HG03064 (cell line): Measurements from ENCODE around the gene C5orf46.
"Not testable (repeated sequence)": the region's sequence is repeated elsewhere in the genome, so short reads cannot be mapped to it uniquely, and the experiment has no call there.

ENCODE experiments used
- ATAC-seq: cut with Tn5 transposase; IDR thresholded peaks from one replicate; pipeline ENCODE4 v1.9.1; 2021; ENCODE audit warnings: low read depth; ENCODE audit not compliant: unreplicated experiment

The C5orf46 gene

DNA sequence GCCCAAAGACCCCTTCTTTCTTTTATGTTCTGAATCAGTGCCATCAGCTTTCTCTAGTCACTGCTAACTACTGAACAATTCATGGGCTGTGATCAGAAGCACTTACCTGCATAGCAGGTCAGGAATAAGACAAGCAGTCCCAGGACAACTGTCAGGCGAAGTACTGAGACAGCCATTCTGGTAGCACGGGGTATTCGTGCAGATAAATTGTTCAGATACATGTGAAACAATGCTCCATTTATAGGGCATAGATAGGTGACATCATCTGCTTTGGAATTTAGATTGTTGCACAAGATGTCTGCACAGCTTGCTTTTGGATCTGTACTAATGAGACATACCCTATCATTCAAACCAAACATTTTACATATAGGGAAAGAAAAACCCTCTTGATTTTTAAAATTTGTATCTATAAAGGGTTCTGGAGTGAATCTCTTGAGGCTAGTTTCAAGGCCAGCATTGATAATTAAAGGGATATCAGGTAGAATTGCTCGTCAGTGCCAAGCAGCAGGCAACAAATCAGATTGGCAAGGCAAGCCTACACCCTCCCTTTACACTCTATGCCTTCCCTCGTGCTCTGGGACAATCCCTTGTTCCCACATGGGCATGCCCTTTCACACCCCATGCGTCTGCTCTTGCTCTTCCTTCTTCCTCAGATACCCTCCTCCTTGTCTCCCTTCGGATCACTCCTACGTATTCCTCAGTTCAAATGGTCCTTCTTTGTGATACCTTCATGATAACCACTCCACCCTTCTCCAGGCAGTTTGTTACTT, at the start of gene C5orf46:
Gene C5orf46, minus strand, starts transcription at position 213 of the 770 bp plus-strand sequence. Its CDS starts 37 bp downstream, at position 176.
- ATAC-seq = no peak

DNA sequence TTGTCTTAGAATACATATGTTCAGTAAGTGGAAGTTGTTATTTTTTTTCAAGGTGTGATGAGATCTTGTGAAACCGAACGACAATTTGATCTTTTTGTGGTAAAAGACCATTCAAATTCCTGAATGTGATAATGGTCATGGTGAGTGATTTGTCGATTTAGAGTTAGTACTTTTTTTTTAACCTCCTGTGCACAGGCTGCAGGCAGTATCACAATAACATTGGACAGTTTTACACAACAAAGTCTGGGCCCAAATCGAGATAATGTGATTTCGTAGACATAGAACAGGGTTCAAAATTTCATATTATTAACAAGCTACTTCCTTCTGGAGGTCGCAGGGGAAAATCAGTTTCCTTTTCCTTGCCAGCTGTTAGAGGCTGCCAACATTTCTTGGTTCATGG, 48.6 kb upstream of the C5orf46 start:
- ATAC-seq = no peak

DNA sequence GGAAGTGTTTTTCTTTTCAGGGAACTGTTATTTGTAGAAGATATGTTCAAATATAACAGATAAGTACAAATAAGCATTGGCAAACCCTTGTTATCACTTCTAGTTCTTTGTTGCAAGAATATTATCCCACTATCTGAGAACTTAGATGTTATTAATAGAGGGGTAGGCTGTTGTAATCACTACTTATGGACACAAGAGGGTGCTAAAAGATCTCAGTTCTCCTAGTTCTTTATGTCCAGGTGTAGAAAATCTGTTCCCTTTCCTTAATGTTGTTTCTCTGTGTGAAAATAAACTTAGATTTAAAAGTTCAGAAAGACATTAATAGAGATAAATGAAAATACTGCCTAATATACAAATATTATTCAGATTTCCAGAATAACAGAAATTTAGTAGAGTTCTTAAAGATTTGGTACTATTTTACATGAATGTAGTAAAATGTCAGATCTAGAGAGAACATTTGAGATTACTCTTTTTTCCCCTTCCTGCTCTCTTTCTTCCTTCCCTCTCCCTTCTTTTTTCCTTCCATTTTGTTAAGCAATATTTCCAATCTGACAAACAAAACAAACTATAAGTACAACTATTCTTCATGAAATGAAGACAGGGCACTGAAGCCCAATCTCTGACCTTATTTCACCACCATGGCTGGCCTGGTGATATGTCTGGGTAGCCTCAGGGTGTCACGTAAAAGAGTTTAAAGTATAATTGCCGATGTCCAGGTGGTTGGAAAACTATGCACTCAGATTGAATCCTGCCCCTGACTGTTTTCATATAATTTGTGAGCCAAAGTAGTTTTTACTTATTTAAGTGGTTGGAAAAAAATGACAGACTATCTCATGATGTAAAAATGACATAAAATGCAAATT, 43.6 kb upstream of the C5orf46 start:
- ATAC-seq = peak; percentile 84

DNA sequence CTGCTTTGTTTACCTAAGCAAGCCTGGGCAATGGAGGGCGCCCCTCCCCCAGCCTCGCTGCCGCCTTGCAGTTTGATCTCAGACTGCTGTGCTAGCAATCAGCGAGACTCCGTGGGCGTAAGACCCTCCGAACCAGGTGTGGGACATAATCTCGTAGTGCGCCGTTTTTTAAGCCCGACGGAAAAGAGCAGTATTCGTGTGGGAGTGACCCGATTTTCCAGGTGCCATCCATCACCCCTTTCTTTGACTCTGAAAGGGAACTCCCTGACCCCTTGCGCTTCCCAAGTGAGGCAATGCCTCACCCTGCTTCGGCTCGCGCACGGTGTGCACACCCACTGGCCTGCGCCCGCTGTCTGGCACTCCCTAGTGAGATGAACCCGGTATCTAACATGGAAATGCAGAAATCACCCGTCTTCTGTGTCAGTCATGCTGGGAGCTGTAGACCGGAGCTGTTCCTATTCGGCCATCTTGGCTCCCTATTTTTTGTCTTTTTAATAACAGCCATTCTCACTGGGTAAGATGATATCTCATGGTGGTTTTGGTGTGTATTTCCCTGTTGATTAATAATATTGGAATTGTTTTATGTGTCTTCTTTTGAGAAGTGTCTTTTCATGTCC, 40.4 kb upstream of the C5orf46 start:
- not testable (repeated sequence) for ATAC-seq

DNA sequence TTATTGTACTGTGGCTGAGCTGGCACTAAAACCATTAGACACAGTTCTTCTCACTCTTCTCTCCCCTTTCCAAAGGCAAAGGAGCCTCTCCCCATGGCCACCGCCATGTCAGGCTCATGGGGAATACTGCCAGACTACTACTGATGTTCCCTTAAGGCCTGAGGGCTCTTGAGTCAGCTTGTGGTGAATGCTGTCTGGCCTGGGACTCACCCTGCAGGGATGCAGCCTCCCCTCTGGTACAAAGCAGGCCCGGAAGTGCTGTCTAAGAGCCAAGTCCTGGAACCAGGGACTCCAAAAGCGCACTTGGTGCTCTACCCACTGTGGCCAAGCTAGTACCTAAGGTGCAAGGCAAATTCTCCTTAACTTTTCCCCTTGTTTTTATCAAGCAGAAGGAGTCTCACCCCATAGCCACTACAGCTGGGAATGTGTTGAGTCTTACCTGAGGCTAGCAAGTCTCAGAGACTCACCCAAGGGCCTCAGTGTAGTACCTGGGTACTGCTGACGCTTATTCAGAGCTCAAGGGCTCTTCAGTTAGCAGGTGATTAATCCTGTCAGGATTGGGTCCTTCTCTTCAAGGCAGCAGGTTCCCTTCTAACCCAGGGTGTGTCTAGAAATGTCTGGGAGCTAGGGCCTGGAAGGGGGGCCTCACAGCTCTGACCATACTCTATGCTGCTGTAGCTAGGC, 33.2 kb upstream of the C5orf46 start:
- no peak for ATAC-seq

DNA sequence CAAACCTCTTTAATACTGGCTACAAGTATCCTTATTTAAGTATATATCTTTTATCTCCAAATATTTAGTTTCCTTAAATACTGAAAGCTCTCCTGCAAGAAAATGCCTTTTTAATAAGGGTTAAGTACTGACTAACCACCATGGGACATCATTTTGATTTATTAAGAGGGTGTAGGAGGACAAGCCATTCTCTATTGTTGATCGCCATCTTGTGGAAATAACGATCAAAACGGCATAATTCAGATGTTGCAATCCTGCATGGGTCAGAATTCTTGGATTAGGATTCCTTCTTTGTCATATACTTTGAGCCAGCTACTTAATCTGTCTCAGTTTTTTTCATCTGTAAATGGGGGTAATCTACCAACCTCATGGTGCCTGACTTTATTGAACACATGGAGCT, 28.7 kb upstream of the C5orf46 start:
- ATAC-seq = no peak

DNA sequence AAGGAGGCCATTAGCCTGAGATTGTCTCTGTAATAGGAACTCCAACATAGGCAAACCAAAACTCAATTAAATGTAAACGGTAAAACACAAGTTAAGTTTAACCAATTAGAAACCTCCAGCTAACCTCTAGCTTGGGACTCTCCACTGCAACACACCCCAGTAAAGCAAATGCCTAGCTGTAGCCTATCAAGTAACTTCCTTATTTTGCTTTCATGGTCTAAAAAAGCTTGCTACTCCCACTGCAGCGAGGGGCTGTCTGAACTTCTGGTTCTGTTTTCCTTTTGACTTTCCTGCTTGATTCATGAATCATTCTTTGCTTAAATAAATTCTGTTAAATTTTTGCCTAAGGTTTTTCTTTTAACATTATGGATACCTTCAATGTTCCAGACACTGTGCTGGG, 24.4 kb upstream of the C5orf46 start:
- ATAC-seq = no peak

DNA sequence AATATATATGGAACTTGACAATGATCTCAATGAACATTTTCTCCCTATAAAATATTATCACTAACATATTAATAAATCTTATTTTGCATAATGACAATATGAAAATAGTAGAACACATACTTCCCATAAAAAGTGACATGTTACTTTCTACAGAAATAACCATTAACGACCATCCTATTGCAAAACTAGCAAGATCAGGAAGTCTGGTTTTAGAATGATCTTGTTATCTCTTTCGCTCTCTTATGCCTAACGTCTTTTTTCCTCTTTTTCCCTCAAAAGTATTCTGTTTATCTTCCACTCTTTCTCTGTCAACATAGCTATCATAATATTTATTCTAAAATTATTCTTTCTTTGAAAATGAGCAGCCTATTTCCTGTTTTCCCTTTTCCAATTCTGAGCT, 21.6 kb upstream of the C5orf46 start:
- no peak for ATAC-seq

DNA sequence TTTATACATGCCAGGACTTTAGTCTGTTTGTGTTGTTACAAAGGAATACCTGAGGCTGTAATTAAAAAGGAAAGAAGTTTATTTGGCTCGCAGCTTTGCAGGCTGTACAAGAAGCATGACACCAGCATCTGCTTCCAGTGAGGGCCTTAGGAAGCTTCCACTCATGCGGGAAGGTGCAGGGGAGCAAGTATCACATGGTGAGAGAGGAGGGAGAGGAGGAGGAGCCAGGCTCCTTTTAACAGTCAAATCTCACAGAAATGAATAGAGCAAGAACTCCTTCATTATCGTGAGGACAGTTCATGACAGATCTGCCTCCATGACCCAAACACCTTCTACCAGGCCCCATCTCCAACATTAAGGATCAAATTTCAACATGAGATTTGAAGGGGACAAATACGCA, 18.7 kb upstream of the C5orf46 start:
- no peak for ATAC-seq

DNA sequence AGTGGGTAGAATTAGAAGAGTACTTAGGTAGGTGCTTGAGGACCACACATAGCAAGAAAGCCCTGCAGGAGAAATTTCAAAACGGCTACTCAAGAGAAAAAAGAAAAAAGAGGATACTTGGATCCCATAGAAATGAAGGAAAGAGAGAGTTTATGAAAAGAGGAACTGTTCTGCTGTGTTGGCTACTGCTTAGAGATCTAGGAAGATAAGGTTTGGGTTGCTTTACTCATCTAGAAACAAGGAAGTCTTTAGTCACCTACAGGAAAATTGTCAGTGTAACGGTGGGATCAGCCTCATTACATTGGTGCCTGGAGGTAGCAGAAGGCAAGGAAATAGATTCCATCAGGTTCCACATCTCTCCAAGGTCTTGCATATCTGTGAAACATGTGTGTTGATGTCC, 14.8 kb upstream of the C5orf46 start:
- ATAC-seq = no peak

DNA sequence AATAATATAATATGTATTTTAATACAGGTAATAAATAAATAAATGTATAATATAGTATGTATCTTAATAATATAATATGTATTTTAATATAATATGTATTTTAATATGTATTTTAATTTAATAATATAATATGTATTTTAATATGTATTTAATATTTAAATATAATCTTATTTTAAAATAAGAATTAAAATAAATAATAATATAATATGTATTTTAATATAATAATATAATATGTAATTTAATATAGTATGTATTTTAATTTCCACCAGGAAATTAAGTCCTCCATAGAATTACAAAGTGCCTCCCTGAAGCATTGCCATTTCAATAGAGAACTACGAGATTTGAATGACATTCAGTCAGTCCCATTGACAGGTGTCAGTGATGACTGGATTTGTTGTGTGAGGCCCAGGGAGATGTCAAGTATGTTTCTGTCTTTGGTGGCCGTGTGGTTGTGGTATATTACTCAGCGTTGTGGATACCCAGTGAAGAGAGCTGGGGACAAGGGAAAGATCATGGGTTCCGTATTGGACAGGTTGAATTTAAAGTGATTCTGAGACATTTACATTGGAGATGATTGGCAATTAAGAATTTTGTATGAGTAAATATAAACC, 14.2 kb upstream of the C5orf46 start:
- no peak for ATAC-seq

DNA sequence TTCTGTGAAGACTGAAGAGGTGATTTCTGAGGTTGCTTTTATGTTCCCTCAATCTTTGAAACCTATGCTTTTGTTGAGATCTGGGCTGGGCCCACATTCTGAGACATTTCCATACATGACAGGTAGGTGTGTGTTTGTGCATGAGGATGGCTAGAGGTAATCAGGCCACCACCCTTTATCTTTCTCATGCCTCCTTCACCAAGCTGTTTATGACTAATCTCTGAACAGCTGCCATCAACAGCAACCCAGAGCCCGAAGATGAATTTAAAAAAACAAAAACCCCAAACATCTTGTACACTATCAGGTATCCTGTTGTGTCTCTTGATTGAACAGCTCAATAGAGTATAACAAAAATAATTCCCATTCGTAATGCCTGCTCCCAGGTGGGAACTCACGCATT, 12.6 kb upstream of the C5orf46 start:
- ATAC-seq = no peak

DNA sequence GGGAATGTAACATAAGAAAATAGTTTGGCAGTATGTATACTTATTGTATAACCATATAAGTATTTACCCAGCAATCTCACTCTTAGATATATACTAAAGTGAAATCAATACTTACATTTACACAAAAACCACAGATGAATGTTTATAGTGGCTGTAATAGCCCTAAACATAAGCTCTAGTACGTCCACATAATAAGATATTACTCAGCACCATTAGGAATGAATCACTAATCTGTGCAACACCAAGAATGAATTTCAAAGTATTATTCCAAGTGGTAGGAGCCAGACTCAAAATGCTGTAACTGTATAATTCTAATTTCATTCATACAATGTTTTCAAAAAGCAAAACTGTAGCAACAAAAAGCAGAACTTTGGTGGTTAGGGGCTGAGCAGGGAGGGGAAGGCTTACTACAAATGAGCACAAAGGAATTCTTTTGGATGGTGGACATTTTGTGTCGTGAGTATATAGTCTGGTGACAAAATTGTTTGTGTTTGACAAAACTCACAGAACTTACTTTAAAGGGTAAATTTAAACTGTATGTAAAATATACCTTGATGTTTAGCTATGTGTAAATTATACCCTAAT, 11.9 kb upstream of the C5orf46 start:
- no peak for ATAC-seq

DNA sequence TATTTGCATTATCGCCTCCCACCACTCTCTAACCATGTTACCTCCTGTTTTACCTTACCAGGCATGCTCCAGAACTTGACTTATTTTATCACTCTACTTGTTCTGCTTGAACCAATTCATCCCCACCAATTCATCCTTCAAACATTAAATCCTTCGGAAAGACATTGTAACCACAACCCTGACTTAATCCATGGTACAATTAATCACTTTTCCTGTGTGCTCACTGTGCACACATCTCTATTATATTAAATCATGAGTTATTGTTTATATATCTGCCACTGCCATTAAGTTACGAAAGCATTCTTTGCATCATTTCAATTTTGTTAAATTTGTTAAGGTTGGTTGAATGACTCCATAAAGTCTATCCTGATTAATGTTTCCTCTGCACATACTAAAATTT, 7.4 kb upstream of the C5orf46 start:
- no peak for ATAC-seq

DNA sequence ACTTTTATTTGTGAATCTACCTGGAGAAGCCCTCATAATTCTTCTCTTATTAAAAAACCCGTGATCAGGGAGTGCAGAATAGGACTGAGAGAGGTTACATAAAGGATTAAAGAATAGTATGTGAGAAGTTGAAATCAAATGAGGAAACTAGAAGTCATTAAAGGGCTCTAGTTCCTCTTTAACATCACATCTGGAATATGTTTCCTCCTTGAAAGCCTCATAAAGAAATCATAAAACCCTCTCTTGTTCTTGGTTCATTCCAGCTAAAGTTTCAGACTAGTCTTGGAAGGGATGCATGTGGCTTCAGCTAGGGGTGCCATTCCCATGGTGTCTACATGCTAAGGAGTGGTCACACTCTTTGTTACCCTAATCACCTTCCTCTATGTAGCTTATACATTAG, 5.7 kb upstream of the C5orf46 start:
- no peak for ATAC-seq

DNA sequence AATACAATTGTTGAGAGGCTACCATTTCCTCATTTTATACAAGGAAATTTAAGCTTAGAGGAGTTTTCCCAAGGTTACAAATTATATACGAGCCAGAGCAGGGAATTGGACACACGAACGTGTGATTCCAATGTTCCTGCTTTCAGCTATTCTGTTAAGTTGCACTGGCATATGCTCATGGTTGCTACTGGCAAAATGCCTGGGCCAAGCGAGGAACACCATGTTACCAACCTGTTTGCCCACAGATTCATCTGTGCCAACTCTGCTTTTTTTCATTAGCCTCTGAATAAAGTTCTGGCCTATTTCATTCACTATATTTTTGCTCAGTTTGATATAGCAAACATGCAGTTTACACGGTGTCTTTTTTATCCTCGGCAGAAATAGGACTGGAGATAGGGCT, 5.1 kb upstream of the C5orf46 start:
- ATAC-seq = no peak

DNA sequence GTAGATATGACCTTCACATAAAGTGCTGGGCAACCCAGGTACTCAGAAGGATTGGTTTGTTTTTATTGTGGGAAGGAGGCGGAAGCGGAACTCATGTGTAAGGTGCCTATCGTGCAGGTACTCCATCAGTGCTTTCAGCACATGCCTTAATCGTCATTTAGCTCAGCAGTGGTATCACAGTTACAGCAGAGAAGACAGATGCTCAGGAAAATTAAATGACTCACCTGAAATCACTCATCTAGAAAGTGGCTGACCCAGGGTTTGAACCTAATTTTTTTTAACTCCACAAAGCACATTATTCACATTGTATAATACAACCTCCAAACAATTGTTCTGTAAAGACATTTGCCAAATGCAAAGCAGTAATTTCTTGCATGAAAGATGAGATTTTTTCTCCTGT, 2.2 kb downstream of the C5orf46 start:
- no peak for ATAC-seq

DNA sequence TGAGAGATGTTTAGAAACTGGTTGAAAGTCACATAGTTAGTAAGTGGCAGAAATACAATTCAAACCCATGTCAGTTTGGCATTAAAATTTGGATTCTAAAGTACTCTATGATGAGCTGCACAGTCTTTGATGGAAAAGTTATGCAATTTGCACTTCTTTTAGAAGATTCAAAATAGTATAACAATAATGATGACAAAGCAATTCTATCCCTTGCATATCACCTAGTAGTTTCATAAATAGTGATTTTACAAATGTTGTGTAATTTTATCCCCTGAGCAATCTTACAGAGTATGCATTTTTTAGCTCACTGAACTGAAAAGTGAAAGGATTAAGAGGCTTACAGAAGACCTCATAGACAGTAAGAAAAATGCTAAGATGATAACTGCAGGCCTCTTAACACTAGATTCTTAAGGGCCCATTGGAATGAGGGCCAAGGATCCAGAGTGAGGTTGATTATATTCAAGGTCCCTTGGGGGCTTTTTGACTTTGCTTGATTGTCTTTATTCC, 3.7 kb downstream of the C5orf46 start:
- no peak for ATAC-seq

DNA sequence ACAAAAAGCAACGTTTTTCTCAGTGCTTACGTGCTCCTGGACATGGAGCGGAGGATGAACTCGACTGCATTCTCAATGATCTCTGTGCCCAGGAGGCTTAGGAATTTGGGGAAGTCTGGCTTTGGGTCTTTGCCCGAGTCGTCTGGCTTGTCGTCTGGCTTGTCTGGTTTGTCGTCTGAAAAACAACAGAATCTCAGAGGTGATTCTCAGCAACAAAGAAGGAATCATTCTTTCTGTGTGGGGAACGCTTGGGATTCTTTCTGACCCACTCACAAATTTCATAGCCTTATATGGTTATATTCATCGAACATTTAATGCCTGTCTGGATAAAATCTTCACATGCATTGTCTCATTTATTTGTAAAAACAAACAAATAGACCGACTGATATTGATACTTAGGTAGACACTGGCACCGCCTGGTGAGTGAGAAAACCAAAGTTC, 4.7 kb downstream of the C5orf46 start:
- no peak for ATAC-seq

DNA sequence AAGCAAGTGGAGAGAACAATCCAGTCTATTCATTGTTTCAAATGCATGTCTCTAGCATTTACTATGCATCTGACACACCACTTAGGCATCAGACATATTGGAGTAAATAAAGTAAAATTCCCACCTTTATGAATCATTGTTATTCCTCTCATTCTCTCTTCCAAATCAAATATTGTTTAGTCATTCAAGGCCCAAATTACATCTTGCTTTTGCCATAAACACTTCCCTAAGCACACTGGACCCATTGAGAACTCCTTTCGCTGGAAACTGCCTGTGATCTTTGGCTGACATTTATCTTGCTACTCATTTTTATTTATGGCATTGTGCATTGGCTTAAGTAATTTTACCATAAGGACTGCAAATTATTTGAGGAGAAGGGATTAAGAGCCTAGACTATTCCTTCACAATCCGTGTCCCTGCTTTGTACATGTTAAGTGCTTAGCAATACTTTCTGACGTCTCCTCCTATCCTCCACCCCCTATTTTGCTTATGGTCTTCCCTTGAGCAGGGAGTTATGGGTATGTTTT, 7.4 kb downstream of the C5orf46 start:
- ATAC-seq = no peak
